GM13977 (cell line): ENCODE measurements around the gene FMOD.

Source experiments
- DNase-seq: peaks from one replicate; pipeline ENCODE4 v3.0.0; 2012; ENCODE audit warnings: low spot score
- CTCF ChIP-seq: IDR thresholded peaks from 2 replicates; pipeline ENCODE4 v1.5.1; 2012; ENCODE audit warnings: mild to moderate bottlenecking, control low read depth; ENCODE audit not compliant: insufficient read depth; ENCODE audit errors: extremely low read depth, missing control alignments
- in situ Hi-C: fragments of 300-500 bp; cut with MboI; formaldehyde crosslinking; loops from one replicate; pipeline ENCODE4 v1.12.0; 2022; ENCODE audit warnings: low sequenced_read_pairs, low pct_unique_long_range_greater_than_20kb, mixed read lengths, inconsistent platforms; ENCODE audit not compliant: unreplicated experiment

Gene FMOD

GRCh38 chr1:203371288-203371687 is 20.4 kb upstream of the FMOD start:
- in situ Hi-C loops: no loop called here
- TF ChIP-seq CTCF: no peak
- no peak for DNase-seq

GRCh38 chr1:203369666-203370065 is 18.7 kb upstream of the FMOD start:
- TF ChIP-seq CTCF: no peak
- in situ Hi-C loops: no loop called here
- DNase-seq: no peak

- TF ChIP-seq CTCF: no peak
- in situ Hi-C loops: no loop called here
- no peak for DNase-seq
Observed at GRCh38 chr1:203368624-203369451, 17.9 kb upstream of the FMOD start.

GRCh38 chr1:203367057-203367456 is 16.1 kb upstream of the FMOD start:
- no peak for TF ChIP-seq CTCF
- no peak for DNase-seq
- in situ Hi-C loops: no loop called here

- in situ Hi-C loops: no loop called here
- no peak for DNase-seq
- no peak for TF ChIP-seq CTCF
Observed at GRCh38 chr1:203366476-203366875, 15.6 kb upstream of the FMOD start.

- DNase-seq: no peak
- no peak for TF ChIP-seq CTCF
- in situ Hi-C loops: no loop called here
Observed at GRCh38 chr1:203364806-203365205, 13.9 kb upstream of the FMOD start.
